Nephron progenitor cell (in vitro differentiated cells): ENCODE results near the gene WDR41.

Experiments used
- DNase-seq: peaks from one replicate; pipeline ENCODE4 v3.0.0; 2021
- H3K27ac Mint-ChIP-seq: 2 replicates; pipeline ENCODE4 v1.8.0; 2021; ENCODE audit warnings: mild to moderate bottlenecking, moderate library complexity, mixed read lengths
- H3K27me3 Mint-ChIP-seq: 2 replicates; pipeline ENCODE4 v1.8.0; 2021; ENCODE audit warnings: mild to moderate bottlenecking, low read depth, mixed read lengths; ENCODE audit not compliant: poor library complexity
- H3K36me3 Mint-ChIP-seq: 2 replicates; pipeline ENCODE4 v1.8.0; 2021; ENCODE audit warnings: low read depth, mixed read lengths
- H3K4me1 Mint-ChIP-seq: 2 replicates; pipeline ENCODE4 v1.8.0; 2021; ENCODE audit warnings: mixed read lengths
- H3K4me3 Mint-ChIP-seq: 2 replicates; pipeline ENCODE4 v1.8.0; 2021; ENCODE audit warnings: mild to moderate bottlenecking, moderate library complexity, mixed read lengths
- H3K9me3 Mint-ChIP-seq: 2 replicates; pipeline ENCODE4 v1.8.0; 2021; ENCODE audit warnings: mild to moderate bottlenecking, moderate library complexity, mixed read lengths
- CTCF ChIP-seq: fragments of 200-600 bp; sonication (generic); IDR thresholded peaks from 2 replicates; pipeline ENCODE4 v1.5.0; 2021; ENCODE audit warnings: antibody characterized with exemption

WDR41 gene

GRCh38 chr5:77438071-77438470 lies 54.0 kb downstream of the WDR41 start:
- Mint-ChIP-seq H3K27me3 (no peaks in the 10 kb centered on the region), H3K36me3 (peaks cover 38% of the 10 kb centered on the region), H3K27ac (no peak overlapping the region), H3K4me1 (no peaks in the 10 kb centered on the region), H3K4me3 (no peak overlapping the region), H3K9me3 (no peaks in the 10 kb centered on the region)
- DNase-seq = no peak
- no peak for TF ChIP-seq CTCF

- no peaks in the 10 kb centered on the region for H3K27me3 Mint-ChIP-seq
Measured at GRCh38 chr5:77437194-77437593, 54.9 kb downstream of the WDR41 start.

GRCh38 chr5:77431719-77432118 lies 60.4 kb downstream of the WDR41 start:
- Mint-ChIP-seq H3K27ac (no peak overlapping the region), H3K4me1 (no peaks in the 10 kb centered on the region), H3K9me3 (no peaks in the 10 kb centered on the region), H3K4me3 (no peak overlapping the region), H3K36me3 (peaks cover 54% of the 10 kb centered on the region), H3K27me3 (no peaks in the 10 kb centered on the region)
- no peak for TF ChIP-seq CTCF
- no peak for DNase-seq

More at GRCh38 chr5:77437194-77437593, 54.9 kb downstream of the WDR41 start:
- Mint-ChIP-seq H3K27ac (no peak overlapping the region), H3K4me3 (no peak overlapping the region), H3K9me3 (no peaks in the 10 kb centered on the region), H3K4me1 (no peaks in the 10 kb centered on the region), H3K36me3 (peaks cover 45% of the 10 kb centered on the region)
- no peak for TF ChIP-seq CTCF
- no peak for DNase-seq

GRCh38 chr5:77431286-77431685 lies 60.8 kb downstream of the WDR41 start:
- Mint-ChIP-seq H3K4me3 (no peak overlapping the region), H3K9me3 (no peaks in the 10 kb centered on the region), H3K36me3 (peaks cover 52% of the 10 kb centered on the region), H3K4me1 (no peaks in the 10 kb centered on the region), H3K27ac (no peak overlapping the region), H3K27me3 (no peaks in the 10 kb centered on the region)
- no peak for TF ChIP-seq CTCF
- DNase-seq = no peak

GRCh38 chr5:77430726-77431125 lies 61.4 kb downstream of the WDR41 start:
- no peak for DNase-seq
- Mint-ChIP-seq H3K27me3 (no peaks in the 10 kb centered on the region), H3K36me3 (peaks cover 48% of the 10 kb centered on the region), H3K4me1 (no peaks in the 10 kb centered on the region), H3K4me3 (no peak overlapping the region), H3K27ac (no peak overlapping the region), H3K9me3 (no peaks in the 10 kb centered on the region)
- TF ChIP-seq CTCF = no peak

GRCh38 chr5:77428526-77428925 lies 63.6 kb downstream of the WDR41 start:
- Mint-ChIP-seq H3K4me1 (no peaks in the 10 kb centered on the region), H3K27ac (no peak overlapping the region), H3K4me3 (no peak overlapping the region), H3K27me3 (no peaks in the 10 kb centered on the region), H3K36me3 (peaks cover 40% of the 10 kb centered on the region), H3K9me3 (no peaks in the 10 kb centered on the region)
- DNase-seq = no peak
- TF ChIP-seq CTCF = no peak
